HepG2 (cell line): ENCODE results near the gene NT5DC1. TPM values are rescaled to one million over a fixed set of nuclear protein-coding genes. Genes with fewer than 3 reads are reported as not detected.
A peak's percentile ranks its signal among the peaks of the same experiment; 100 is the strongest.

Source experiments
- CERS6 ChIP-seq: sonication (generic); formaldehyde crosslinking; IDR thresholded peaks from 2 replicates; pipeline ENCODE4 v1.5.0; 2020; ENCODE audit warnings: missing genetic modification reagents
- ELF4 ChIP-seq: sonication (generic); formaldehyde crosslinking; IDR thresholded peaks from 2 replicates; pipeline ENCODE4 v1.5.0; 2020; ENCODE audit warnings: missing genetic modification reagents, mild to moderate bottlenecking, moderate library complexity, borderline replicate concordance
- GATAD2A ChIP-seq: IDR thresholded peaks from 2 replicates; pipeline ENCODE4 v1.6.1; 2016
- MBNL3 ChIP-seq: fragments of 250-450 bp; sonication (Bioruptor Pico); conservative IDR thresholded peaks from 2 replicates; pipeline ENCODE4 v1.8.0; 2022; ENCODE audit warnings: mild to moderate bottlenecking, inconsistent platforms
- PLRG1 ChIP-seq: fragments of 450-650 bp; conservative IDR thresholded peaks from 2 replicates; pipeline ENCODE4 v1.6.1; 2016
- TCF7 ChIP-seq: sonication (generic); IDR thresholded peaks from 2 replicates; pipeline ENCODE4 v1.6.1; 2016; ENCODE audit warnings: antibody characterized with exemption, low read depth
- TFDP2 ChIP-seq: sonication (generic); formaldehyde crosslinking; IDR thresholded peaks from 2 replicates; pipeline ENCODE4 v1.4.0; 2020; ENCODE audit warnings: missing genetic modification reagents
- THAP8 ChIP-seq: sonication (generic); formaldehyde crosslinking; IDR thresholded peaks from 2 replicates; pipeline ENCODE4 v1.5.1; 2020; ENCODE audit warnings: missing genetic modification reagents, mild to moderate bottlenecking, borderline replicate concordance
- ZFX ChIP-seq: sonication (generic); formaldehyde crosslinking; IDR thresholded peaks from 2 replicates; pipeline ENCODE4 v1.4.0; 2020; ENCODE audit warnings: mild to moderate bottlenecking, low read depth, missing genetic modification reagents, moderate library complexity
- ZNF562 ChIP-seq: sonication (generic); formaldehyde crosslinking; IDR thresholded peaks from 2 replicates; pipeline ENCODE4 v1.8.0; 2022; ENCODE audit warnings: missing genetic modification reagents, borderline replicate concordance
- ZNF629 ChIP-seq: sonication (generic); formaldehyde crosslinking; conservative IDR thresholded peaks from 2 replicates; pipeline ENCODE4 v1.5.0; 2020; ENCODE audit warnings: missing genetic modification reagents
- ZNF746 ChIP-seq: sonication (generic); formaldehyde crosslinking; IDR thresholded peaks from 2 replicates; pipeline ENCODE4 v1.8.0; 2022; ENCODE audit warnings: mild to moderate bottlenecking, missing genetic modification reagents
- ZXDC ChIP-seq: sonication (generic); formaldehyde crosslinking; IDR thresholded peaks from 2 replicates; pipeline ENCODE4 v1.5.0; 2020; ENCODE audit warnings: mild to moderate bottlenecking, missing genetic modification reagents
- polyA plus RNA-seq, 8 experiments: library from polyadenylated mRNA; depleted of rRNA in 3 of 8; stranded (reverse) in 7 of 8; unstranded in 1 of 8; fragments of >200 nt; fragmentation: Illumina TruSeq in 4 of 8; extraction: Trizol in 4 of 8; gene quantifications; 2 replicates each; pipeline versions ENCODE4 v1.2.1 to v1.2.3, GENCODE V29; 2011 to 2016; ENCODE audit warnings: low read depth in 4 of 8, missing spikeins in 1 of 8, mixed read lengths in 1 of 8; ENCODE audit not compliant: insufficient read depth in 1 of 8
- total RNA-seq, 5 experiments: library from RNA; depleted of rRNA; stranded (reverse); fragments of >200 nt; fragmentation: Illumina TruSeq; extraction: Trizol; gene quantifications; 2 replicates each; pipeline ENCODE4 v1.2.3, GENCODE V29; 2016; ENCODE audit warnings: low read depth in 1 of 5
- TF ChIP-seq, protein P1 (sequence below): fragments of 450-650 bp; IDR thresholded peaks from 2 replicates; pipeline ENCODE4 v1.6.1; 2017
- TF ChIP-seq, protein P2 (sequence below): sonication (generic); formaldehyde crosslinking; IDR thresholded peaks from 2 replicates; pipeline ENCODE4 v1.4.0; 2020; ENCODE audit warnings: missing genetic modification reagents, borderline replicate concordance
- TF ChIP-seq, protein P3 (sequence below): sonication (generic); formaldehyde crosslinking; IDR thresholded peaks from 2 replicates; pipeline ENCODE4 v1.5.1; 2020; ENCODE audit warnings: mild to moderate bottlenecking, missing genetic modification reagents

Gene NT5DC1
- total and polyA plus RNA-seq, 2 of the 13 experiments (the other 11 are each of a cell fraction or from before 2014, with no cell fraction given): 27.0 to 56.1 TPM

GRCh38 chr6:116100419-116101301, at the start of gene NT5DC1 (continued):
- no peak for TF ChIP-seq MBNL3
- no peak for TF ChIP-seq ZNF562
- peak; percentile 98 for TF ChIP-seq ZFX (CRISPR knock-in tag)
- TF ChIP-seq, protein P1, sequence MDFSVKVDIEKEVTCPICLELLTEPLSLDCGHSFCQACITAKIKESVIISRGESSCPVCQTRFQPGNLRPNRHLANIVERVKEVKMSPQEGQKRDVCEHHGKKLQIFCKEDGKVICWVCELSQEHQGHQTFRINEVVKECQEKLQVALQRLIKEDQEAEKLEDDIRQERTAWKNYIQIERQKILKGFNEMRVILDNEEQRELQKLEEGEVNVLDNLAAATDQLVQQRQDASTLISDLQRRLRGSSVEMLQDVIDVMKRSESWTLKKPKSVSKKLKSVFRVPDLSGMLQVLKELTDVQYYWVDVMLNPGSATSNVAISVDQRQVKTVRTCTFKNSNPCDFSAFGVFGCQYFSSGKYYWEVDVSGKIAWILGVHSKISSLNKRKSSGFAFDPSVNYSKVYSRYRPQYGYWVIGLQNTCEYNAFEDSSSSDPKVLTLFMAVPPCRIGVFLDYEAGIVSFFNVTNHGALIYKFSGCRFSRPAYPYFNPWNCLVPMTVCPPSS: no peak
- TF ChIP-seq GATAD2A (CRISPR knock-in tag): peak; percentile 12
- peak; percentile 35; the same call in 1 of the 2 replicates for TF ChIP-seq ELF4 (CRISPR knock-in tag)
- TF ChIP-seq THAP8 (CRISPR knock-in tag): peak; percentile 71; the same call in 1 of the 2 replicates
- TF ChIP-seq TCF7: no peak
- TF ChIP-seq, protein P2, sequence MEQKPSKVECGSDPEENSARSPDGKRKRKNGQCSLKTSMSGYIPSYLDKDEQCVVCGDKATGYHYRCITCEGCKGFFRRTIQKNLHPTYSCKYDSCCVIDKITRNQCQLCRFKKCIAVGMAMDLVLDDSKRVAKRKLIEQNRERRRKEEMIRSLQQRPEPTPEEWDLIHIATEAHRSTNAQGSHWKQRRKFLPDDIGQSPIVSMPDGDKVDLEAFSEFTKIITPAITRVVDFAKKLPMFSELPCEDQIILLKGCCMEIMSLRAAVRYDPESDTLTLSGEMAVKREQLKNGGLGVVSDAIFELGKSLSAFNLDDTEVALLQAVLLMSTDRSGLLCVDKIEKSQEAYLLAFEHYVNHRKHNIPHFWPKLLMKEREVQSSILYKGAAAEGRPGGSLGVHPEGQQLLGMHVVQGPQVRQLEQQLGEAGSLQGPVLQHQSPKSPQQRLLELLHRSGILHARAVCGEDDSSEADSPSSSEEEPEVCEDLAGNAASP (CRISPR knock-in tag): peak; percentile 18; the same call in 1 of the 2 replicates
- TF ChIP-seq CERS6 (CRISPR knock-in tag): no peak; the same call in 1 of the 2 replicates
- TF ChIP-seq, protein P3, sequence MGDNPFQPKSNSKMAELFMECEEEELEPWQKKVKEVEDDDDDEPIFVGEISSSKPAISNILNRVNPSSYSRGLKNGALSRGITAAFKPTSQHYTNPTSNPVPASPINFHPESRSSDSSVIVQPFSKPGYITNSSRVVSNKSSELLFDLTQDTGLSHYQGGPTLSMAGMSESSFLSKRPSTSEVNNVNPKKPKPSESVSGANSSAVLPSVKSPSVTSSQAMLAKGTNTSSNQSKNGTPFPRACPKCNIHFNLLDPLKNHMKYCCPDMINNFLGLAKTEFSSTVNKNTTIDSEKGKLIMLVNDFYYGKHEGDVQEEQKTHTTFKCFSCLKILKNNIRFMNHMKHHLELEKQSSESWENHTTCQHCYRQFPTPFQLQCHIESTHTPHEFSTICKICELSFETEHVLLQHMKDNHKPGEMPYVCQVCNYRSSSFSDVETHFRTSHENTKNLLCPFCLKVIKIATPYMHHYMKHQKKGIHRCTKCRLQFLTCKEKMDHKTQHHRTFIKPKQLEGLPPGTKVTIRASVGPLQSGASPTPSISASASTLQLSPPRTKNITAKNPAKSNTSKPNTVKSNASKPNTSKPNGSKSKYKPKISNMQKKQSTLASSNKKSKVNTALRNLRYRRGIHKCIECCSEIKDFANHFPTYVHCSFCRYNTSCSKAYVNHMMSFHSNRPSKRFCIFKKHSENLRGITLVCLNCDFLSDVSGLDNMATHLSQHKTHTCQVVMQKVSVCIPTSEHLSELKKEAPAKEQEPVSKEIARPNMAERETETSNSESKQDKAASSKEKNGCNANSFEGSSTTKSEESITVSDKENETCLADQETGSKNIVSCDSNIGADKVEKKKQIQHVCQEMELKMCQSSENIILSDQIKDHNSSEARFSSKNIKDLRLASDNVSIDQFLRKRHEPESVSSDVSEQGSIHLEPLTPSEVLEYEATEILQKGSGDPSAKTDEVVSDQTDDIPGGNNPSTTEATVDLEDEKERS (CRISPR knock-in tag): peak; percentile 88
- TF ChIP-seq PLRG1: no peak
- TF ChIP-seq ZNF629 (CRISPR knock-in tag): peak; percentile 48
- TF ChIP-seq ZNF746 (CRISPR knock-in tag): peak; percentile 83; the same call in 1 of the 2 replicates
- TF ChIP-seq ZXDC (CRISPR knock-in tag): peak; percentile 57; the same call in 1 of the 2 replicates
- peak; percentile 85 for TF ChIP-seq TFDP2 (CRISPR knock-in tag)
